22Rv1 (cell line): Measurements from ENCODE around the gene KIF26B.

Experiments
- CTCF ChIP-seq: fragments of 450-650 bp; IDR thresholded peaks from 2 replicates; pipeline ENCODE4 v1.5.1; 2017; ENCODE audit warnings: mild to moderate bottlenecking
- ZFX ChIP-seq: fragments of 450-650 bp; IDR thresholded peaks from 2 replicates; pipeline ENCODE4 v1.6.1; 2017; ENCODE audit warnings: antibody characterized with exemption, borderline replicate concordance

- TF ChIP-seq CTCF: no peak
- TF ChIP-seq ZFX: no peak
Observed at GRCh38 chr1:245591346-245592188, 436.8 kb downstream of the KIF26B start.
